SW 1271 (cell line): Measurements from ENCODE around the gene TRIM28.

ENCODE experiments used
- DNase-seq, 2 experiments: peaks; one replicate each; lab custom pipeline; 2025; lab: John Stamatoyannopoulos, UW

TRIM28 gene

DNA sequence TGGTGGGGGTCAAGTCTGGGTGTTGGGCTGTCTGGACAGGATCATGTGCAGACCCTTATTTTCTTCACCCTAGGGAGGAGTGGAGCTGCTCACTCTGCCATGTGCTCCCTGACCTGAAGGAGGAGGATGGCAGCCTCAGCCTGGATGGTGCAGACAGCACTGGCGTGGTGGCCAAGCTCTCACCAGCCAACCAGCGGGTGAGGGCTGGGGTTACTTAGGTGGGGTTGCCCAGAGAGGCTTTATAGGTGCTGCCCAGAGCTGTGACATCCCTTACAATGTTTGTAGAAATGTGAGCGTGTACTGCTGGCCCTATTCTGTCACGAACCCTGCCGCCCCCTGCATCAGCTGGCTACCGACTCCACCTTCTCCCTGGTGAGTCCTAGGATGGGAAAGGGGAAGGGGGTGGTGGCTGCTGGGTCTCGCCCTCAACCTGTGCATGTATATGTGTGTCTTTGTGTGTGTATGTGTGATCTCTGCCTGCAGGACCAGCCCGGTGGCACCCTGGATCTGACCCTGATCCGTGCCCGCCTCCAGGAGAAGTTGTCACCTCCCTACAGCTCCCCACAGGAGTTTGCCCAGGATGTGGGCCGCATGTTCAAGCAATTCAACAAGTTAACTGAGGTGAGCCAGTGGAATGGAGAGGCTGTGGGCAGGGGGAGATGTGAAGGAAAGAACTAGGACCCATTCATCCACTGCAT lies 5.9 kb downstream of the TRIM28 start:
- no peak for DNase-seq

DNA sequence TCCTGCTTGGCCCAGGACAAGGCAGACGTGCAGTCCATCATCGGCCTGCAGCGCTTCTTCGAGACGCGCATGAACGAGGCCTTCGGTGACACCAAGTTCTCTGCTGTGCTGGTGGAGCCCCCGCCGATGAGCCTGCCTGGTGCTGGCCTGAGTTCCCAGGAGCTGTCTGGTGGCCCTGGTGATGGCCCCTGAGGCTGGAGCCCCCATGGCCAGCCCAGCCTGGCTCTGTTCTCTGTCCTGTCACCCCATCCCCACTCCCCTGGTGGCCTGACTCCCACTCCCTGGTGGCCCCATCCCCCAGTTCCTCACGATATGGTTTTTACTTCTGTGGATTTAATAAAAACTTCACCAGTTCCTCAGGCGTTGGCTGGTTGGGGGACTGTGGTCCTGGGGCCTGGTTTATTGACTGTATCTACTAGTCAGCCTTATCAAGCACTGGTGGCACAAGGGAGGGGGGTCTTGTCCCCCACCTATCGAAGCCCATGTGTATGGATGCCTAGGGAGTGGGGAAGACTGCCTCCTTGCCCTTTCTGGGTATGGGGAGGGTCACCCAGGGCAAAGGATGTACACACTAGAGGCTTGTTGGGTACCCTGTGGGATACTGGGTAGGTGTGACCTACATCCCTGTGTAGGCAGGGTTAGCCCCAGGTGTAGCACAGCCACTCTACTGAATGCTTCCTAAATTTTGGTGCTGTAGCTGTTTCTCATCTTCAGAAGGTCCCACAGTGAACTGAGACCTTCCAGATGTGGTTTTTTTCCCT lies 6.7 kb downstream of the TRIM28 start:
- no peak for DNase-seq

DNA sequence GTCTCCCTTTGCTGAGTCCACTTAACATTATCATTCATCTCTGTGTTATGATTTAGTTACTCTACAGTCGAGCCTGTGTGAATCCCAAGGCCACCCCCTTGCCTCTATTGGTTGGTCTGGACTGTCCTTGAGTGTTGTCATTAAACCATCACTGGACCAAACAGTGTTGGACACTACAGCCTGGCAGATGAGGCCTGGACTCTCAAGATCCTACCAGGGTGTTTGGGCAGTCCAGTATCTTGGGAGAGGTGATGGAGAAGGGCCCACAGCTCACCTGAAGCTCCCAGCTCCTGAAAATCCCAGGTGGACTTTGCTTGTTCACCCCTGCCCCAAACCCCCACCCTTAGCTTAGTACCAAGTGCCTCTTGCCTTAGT lies 7.2 kb downstream of the TRIM28 start:
- no peak for DNase-seq

DNA sequence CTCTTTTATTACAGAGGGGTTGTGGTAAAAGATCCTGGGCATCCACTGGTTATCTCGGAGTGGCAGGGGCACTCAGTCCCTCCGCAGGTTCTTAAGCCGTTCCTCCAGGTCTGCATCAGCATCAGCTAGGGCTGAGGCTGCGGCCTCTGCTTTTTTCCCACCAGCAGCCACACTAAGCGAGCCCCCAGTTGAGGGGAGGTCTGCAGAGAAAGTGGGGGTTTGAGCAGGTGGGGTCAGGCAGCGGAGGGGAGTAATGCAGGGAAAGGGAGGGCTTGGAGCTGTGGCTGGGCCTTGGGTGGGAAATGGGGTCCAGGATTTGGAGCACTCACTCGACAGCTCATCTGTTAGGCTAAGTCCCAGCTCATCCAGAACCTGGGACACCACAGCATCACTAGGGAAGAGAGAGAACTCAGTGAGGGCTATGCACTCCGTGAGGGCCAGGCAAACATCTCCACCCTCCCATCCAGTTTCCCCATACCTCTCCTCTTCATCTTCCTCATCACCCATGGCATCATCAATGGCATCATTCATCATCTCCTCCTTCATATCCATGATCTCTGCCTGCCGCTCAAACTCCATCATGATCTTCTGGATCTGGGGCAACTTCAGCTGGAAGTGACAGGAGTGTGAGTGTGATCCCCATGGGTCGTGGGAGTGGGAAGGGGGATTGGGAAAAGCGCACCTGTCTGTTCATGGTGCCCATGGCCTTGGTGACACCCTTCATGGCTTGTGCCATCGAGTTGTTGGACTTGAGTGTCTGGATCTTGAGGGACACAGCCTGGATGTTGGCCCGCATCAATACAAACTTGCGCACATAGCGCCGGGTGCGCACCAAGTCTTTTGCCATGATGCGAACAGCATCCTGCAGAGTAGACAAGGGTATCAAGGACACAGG lies 8.0 kb downstream of the TRIM28 start:
- DNase-seq = no peak

DNA sequence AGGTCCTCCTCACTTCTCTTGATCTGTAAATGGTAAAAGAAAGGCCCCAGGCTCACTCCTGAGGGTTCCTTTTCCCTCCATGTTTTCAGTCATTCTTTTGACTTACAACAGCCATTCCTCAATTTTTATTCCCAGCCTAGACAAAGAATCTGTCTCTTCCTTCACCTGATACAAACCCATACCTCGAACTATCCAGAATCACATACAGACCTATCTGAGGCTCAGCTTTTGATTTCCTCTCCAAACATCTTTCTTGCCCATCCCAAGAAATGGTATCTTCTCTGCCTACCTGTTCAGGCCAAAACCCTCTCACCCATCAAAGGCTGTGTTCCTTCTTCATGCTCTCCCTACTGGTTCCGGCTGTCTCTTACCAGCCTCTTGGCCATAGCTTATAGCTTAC lies 8.8 kb downstream of the TRIM28 start:
- no peak for DNase-seq

DNA sequence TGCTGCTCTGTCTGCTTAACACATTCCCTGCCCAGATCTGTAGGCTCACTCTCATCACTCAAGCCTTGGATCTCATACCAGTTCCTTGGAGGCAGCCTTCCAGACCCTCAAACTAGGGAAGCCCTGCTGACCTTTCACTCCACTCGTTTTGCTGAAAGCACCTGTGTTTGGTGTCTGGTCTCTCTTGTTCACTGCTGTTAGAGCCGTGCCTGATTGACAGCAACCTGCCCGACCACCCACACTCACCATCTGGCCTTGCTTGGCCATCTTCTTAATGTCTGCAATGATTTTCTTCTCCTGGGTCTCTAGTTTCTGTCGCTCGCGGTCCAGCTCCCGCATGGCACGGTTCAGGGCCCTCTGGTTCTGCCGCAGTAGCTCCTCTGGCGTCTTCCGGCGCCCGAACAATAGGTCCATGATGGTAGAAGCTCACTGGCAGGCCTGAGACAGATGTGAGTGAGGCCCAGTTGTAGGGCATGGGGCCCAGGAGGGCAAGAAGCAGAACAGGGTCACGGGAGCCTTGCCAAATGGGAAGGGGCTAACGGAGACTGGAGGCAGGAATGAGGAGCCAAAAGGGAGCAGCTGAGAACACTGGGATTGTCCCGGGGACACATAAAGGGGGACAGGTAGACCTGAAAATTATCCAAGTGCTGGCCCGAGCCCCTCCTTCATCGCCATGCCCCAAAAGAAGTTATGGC lies 10.1 kb downstream of the TRIM28 start:
- DNase-seq = no peak

DNA sequence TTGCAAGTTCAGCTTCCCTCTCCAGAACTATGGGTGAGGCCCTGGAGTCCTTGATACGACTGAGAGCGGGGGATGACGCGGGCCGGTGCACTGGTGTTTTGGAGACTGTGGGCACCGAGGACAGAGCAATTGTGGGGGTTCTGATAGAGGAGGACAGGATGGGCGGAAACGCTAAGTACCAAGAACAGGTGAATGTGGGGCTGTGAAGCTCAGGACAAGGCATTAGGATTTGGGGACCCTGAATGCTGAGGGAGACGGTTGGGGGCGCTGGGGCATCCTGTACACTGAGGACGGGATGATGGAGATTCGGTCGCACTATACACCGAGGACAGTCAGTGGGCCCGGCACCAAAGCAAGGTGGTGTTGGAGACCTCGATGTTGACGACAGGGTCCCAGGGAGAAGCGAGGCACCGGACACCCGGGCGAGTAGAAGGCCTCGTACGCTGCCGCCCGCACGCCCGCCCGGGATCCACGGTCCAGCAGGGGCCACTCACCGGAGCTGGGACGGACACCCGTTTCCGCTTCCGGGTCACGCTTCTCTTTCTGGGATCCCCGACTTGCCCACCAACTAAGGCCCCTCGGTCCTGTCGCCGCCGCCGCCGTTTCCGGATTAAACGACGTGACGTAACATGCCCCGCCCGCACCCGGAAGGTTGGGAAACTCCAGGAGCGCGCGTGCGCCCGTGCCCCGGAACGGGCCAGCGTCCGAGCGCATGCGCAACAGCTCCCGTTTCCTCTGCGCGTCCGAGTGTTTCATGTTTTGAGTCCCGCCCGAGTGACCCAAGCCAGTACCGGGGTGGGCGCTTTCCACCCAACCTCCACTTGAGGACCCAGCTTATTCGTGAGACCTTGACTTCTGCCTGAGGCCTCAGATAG lies 10.9 kb downstream of the TRIM28 start, which contains the start of gene CHMP2A:
Gene CHMP2A, minus strand, starts transcription at position 612 of the 875 bp plus-strand sequence. CDS start 893 bp downstream, outside the sequence.
- no peak for DNase-seq

DNA sequence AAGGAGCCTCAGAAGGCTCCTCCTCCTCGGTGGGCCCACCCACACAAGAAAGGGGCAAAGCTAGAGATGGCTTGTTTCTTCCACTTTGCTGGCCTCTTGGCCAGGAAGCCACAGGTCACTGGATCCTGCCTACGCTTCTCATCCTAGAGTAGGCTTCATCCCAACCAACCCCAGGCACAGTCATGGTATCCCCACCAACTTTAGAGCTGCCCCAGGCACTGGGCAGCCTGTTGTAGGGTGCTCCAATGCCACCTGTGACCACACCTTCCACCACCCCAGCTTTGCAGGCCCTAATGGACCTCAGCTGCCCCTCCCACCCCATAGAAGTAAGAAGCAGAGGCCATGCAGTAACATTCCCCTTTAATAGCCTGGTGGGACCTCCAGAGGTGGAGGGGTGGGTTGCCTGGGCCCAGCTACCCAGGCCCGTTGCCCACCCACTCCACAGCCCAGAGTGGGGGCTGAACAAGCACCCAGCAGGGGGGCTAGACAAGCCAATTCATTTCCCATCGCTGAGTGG lies 11.6 kb downstream of the TRIM28 start:
- DNase-seq = no peak

DNA sequence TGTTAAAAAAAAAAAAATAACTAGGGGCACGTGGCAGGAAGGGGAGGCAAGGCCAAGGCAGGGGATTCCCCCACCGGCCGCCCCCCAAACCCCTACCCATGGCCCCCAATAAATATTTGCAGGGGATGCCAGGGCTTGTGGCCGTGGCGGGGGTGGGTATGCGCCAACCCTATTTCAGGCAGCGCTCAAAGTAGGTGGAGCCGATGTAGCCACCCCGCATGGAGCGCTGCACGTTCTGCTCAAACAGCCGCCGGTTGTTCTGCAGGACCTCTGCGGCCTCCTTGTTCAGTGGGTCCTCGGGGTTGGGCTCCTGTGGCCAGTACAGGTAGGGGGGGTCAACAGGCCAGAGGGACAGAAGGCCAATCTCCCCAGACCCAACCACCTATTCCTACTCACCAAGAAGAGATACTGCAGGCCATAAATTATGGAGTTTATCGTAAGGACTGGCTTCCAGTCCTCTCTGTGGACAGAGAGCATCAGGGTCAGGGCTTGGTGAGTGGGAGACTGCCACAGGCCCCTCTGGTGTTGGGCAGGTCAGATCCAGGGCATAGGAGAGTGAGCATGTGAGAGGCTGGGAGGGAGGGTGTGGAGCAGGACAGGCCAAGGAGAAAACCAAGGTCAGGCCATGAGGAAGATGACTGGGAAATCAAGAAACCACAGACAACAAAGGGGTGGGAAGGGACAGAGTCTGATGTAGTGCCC lies 12.2 kb downstream of the TRIM28 start:
- no peak for DNase-seq

DNA sequence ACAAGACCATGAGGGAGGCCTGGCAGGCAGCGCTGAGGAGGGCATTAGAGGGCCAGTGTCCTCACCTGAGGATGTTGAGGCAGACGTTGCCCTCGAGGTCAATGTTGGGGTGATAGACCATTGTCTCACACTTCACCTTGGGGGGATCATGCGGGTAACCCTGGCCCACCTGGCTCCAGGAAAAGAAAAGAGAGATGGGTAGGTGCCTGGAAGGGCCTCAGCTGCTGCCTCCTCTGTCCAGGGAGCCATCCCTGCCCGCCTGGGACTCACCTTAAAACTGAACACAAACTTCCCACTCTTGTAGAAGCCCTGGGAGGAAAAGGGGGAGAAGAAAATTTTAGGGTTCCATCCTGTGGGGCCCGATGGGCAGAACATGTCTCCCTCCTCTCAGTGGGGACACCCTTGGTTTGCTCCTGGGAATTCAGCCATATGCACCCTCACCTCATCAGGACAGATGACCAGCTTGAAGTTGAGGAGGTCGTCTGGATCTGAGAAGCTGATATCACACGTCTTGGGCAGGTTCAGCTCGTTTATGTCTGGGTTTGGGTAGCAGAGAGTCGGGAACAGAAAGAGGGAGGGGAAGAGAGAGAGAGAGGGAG lies 12.9 kb downstream of the TRIM28 start:
- no peak for DNase-seq

DNA sequence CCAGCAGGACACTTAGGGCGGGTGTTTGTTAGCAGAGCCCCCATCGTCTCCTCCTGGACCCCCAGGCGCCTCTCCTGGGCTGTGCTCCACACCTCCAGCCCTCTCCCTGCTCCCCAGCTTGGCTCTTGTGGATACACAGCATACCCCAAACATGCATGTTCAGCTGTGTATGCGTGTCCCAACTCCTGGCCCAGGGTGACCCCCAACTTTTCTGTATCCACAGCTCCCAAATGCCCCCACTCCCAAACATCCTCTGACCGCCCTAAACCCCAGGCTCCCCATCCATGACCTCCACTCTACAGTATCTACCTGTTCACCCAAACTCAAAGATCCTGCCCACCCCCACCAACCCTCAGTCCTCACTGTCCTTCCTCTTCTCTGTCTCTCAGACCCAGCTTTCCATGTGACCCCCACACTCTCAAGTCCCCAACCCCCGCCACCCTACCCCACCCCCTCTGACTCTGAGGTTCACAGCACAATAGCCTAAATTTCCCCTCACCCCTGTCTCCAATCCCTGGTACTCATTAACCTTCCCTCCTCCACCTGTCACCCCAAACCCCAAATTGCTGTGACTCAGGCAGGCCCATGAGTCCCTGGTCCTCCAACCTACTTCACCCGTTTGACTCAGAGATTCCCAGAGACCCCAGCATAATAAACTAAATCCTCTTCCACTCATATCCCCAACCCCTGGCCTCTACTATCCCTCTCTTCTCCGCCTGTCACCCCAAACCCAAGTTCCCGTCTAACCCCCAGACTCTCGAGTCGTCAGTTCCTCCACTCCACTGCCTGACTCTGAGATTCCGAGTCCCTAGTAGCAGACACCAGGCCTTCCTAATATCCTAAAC lies 13.6 kb downstream of the TRIM28 start:
- DNase-seq = no peak

DNA sequence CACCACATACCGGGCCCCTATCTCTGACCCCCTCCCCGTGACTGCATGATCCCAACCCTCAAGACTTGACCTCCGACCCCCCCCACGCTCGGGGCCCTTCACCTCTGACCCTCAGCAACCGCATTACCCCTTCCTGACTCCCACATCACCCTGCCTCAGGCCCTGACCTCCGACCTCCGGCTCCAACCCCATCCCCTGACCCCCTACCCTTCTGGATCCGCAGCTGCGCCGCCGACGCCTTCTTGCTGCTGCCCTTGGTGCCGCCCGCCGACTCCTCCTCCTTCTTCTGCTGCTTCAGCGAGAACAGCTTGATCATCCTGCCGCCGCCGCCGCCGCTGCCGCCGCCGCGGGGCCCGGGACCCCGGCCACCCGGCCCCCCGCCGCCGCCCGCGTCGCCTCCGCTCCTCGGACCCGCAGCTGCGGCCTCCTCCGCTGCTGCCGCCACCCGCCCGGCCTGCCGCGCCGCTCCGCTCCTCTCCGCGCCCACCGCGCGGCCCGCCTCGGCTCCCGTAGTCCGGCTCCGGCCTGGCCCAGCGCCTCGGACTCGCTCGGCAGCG lies 14.3 kb downstream of the TRIM28 start, which contains the start of gene UBE2M:
Gene UBE2M, minus strand, starts transcription at position 546 of the 557 bp plus-strand sequence. Its CDS starts 230 bp downstream, at position 316.
- no peak for DNase-seq

DNA sequence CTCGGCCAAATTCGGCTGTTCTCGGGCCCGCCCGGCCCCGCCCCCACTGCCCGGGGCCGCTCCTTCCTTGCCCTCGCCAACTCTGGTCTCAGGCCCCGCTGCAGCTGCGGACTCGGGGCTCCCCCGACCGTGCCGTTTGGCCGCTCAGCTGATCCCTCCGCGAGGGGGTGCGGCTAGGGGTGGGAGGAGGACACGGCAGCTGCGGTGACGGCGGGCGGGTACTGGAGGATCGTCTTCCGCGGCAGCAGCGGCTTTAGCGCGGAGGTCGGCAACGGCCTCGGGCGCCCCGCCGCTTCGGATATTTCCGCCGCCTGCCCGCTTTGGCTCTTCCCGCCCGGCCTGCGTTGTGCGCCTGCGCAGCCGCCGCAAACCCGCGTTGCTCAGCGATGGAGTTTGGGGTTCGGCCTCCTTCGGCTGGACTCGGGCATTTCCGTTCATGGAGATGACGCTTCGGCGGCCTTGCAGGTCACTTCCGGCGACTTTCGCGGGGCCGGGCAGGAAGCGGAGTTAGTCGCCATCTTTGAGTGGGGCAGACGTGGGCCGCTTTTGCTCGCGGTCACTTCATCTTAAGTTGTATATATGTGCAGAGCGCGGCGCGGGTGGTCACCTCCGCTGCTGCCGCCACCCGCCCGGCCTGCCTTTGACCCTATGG lies 14.9 kb downstream of the TRIM28 start:
- DNase-seq = no peak

DNA sequence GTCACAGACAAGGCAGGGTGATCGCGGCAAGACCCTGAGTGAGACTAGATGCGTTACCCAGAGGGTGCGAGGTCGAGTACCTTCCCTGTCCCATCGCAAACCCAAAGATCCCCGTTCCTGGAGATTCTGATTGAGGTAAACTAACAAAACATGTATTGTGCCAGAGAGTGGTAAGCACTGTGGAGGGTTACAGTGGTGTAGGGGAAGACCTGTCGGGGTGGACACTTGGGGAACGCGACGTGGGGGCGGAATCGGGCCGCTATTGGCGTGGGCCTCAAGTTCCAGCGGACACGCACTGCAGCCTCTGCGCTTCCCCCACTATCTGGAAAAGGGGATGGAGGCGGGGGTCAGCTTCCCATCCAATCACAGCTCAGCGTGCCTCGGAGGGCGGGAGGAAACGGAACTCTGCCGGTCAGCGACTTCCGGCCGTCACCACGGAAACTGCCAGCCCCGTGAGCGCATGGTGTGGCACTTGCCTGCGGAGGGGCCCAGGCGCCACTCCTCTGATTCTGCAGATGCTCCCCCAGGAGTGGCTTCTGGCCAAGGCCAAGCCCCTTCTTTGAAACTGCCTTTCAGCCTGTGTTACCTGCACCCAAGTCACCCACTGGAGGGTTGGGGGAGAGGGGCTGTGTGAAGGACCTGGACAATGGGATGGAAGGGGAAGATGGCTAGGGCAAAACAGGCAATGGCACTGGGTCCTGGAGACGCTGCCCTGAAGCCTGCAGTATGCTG lies 15.6 kb downstream of the TRIM28 start:
- no peak for DNase-seq

DNA sequence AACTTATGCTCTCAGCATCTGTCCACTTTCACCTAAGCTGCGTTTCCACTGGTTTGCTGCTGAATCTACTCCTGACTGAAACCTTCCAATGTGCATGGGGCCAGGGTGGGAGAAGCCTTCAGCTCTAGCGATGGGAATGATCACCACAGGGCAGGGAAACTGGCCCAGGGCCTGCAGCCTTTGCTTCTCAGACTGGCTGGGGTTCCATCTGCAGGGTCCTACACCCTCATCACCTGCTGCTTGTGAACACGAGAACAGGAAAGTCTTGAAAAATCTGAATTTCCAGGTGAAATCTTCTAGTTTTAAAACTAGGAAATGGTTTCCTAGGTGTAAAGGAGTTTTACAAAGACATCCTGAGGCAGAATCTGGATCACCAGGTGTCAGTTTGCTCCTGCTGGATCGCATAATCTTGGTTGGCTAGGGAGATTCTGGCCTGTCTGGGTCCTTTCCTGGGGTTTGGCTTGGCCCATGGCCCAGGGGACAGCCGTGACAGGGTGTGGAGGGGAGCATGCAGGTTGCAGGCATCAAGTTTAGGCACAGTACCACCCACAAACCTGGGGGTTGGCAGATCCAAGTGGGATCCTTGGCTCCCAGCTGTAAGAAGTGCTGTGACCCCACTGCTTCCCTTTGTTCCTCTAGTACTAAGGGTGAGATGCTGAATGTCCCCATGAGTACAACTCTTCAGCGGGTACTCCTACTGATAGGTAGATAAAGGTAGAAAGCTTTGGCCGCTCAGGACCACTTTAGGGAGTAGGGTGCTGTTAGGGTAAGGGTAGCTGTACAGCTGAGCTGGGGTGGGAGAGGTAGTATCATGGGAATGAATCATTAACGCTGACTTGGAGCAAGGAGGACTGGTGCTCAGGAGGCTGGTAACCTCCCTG lies 16.4 kb downstream of the TRIM28 start:
- no peak for DNase-seq

DNA sequence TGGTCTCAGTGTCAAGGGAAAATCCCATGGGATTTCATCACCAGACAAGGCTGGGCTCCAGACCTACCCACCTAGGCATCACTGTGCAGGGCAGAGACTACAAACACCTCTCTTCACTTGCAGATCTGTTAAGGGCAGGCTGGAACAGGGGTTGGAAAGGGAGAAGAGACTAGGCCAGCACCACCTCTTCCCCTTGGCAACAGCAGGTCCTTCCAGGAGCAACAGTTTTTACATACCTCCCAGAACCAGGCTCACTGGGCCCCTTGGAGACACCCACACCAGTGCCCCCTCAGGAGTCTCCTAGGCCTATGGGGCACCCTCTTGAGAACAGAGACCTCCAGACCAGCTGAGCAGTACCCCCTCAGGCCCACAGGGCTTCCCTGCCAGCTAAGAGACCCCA lies 17.1 kb downstream of the TRIM28 start:
- DNase-seq = no peak
